GM19035 (cell line): Measurements from ENCODE around the gene RADIL.

ENCODE experiments used
- ATAC-seq: cut with Tn5 transposase; IDR thresholded peaks from one replicate; pipeline ENCODE4 v1.9.1; 2021; ENCODE audit not compliant: unreplicated experiment

The RADIL gene

GRCh38 chr7:4783292-4783652 lies 100.2 kb downstream of the RADIL start:
- no peak for ATAC-seq

DNA sequence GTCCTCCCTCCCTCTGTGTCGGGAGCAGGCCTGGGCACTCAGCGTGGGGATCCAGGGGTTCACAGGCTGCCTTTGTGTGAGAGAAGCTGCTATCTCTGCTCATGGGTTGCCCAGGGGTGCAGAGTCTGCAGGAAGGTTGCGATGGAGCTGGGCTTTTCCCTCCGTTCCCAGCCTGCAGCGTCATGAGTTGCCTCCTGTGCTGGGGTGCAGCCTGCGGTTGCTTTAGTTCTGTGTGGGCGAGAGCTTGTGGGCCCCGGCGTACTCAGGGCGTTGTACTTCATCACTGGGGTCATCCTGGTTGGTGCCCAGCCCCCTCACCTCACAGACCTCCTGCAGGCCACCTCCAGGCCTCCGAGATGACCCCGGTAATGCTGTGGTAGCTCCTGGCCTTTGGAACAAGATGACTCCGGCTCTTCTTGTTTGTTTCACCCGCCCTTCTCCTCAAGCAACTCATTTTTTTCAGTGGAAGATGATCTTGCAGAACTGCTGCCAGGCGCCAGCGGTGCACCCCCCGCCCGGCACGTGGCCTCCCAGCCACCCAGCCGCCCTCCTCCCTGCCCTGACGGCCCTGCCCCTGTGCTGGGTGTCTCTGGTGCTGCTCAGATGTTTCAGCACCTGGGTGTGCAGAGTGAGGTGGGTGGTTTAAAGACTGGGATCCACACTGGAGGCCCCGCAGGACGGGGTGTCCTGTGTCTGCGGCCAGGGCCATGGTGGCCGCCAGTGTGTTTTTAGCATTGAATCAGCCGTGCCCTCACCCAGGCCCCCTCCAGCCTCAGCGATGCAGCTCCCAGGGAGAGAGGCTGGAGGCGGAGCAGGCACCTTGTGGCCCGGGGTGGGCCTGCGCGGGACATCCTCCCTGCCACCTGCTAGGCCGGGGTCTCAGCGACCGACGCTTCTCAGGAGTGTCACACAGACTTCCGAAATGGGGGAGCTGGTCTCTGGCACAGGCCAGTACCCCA lies 100.9 kb downstream of the RADIL start:
- no peak for ATAC-seq

- no peak for ATAC-seq
Observed at GRCh38 chr7:4781366-4782069, 102.0 kb downstream of the RADIL start.

GRCh38 chr7:4779118-4779517 lies 104.4 kb downstream of the RADIL start:
- ATAC-seq, result no peak

DNA sequence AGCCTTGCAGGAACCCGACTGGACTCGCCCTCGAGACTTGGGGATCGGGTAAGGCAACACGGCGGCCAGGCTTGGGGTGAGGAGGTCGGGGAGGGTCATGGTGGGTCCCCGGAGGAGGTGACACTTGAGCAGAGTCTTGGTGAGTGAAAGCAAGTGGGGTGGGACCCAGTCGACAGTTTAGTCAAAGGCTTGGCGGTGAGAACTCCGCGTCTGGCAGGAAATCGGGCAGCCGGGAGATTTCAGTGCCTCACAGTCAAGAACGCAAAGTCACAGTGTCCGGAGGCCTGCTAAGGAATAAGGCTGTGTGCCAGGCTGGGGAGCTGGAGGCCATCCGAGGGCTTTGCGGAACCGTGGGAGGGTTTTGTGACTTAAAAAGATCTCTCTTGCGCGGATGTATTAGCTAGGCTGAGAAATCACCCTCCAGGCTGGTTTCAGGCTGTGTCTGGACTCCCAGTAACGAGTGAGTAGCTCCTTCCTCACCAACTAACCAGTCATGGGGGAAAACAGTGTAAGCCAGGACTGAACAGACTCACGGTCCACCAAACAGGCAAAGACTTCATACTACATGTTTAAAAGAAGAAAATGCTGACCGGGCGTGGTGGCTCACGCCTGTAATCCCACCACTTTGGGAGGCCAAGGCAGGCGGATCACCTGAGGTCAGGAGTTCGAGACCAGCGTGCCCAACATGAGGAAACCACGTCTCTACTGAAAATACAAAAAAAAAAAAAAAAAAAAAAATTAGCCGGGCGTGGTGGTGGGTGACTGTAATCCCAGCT lies 107.5 kb downstream of the RADIL start:
- no peak for ATAC-seq

DNA sequence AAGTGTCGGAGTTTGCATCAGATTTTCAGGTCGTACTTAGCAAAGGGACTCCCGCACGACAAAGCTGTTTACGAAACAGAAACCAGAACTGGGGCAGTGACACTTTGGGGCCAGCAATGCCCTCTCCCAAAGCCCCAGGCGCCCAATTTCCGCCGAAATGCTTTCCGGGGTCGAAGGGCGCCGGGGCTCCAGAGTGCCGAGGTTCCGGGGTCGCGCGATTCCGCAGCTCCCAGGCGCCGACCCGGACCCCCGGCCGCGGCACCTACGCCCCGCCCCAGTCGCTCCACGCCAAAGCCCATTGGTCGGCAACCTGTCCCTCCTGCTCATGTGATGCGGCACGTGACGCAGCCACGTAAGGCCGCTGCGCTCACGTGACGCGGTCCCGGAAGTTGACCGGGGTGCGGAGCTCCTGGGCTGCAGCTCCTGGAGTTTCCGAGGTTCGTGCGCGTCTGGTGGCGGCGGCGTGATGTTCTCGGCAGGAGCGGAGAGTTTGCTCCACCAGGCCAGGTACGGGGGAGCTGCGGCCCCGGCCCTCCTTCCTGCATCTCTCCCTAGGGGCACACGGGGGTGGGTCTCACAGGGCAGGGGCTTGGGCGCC lies 108.2 kb downstream of the RADIL start, which contains the start of gene AP5Z1:
Gene AP5Z1 (plus strand): TSS at position 374 of the 598 bp plus-strand sequence. CDS start 93 bp downstream, at position 467.
- ATAC-seq, result peak; percentile 89

GRCh38 chr7:4774658-4775249 lies 108.8 kb downstream of the RADIL start:
- ATAC-seq, result peak; percentile 31

- ATAC-seq, result no peak
Observed at GRCh38 chr7:4774007-4774406, 109.5 kb downstream of the RADIL start.

- no peak for ATAC-seq
Observed at GRCh38 chr7:4772306-4772705, 111.2 kb downstream of the RADIL start.

DNA sequence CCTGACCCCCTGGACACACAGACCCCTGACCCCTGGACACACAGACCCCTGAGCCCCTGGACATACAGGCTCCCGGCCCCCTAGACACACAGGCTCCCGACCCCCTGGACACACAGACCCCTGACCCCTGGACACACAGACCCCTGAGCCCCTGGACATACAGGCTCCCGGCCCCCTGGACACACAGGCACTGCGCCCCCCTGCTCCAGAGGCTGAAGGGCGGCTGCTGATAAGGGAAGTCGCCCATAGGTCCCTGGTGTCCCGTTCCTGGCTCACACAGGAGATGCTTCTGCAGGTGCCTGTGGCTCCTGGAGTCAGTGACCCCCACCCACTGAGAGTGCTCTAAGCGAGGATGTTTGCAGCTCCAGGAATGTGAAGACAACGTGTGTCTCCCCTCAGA lies 111.8 kb downstream of the RADIL start:
- ATAC-seq, result no peak

GRCh38 chr7:4770886-4771285 lies 112.6 kb downstream of the RADIL start:
- no peak for ATAC-seq

- ATAC-seq, result no peak
Observed at GRCh38 chr7:4769761-4770160, 113.8 kb downstream of the RADIL start.

DNA sequence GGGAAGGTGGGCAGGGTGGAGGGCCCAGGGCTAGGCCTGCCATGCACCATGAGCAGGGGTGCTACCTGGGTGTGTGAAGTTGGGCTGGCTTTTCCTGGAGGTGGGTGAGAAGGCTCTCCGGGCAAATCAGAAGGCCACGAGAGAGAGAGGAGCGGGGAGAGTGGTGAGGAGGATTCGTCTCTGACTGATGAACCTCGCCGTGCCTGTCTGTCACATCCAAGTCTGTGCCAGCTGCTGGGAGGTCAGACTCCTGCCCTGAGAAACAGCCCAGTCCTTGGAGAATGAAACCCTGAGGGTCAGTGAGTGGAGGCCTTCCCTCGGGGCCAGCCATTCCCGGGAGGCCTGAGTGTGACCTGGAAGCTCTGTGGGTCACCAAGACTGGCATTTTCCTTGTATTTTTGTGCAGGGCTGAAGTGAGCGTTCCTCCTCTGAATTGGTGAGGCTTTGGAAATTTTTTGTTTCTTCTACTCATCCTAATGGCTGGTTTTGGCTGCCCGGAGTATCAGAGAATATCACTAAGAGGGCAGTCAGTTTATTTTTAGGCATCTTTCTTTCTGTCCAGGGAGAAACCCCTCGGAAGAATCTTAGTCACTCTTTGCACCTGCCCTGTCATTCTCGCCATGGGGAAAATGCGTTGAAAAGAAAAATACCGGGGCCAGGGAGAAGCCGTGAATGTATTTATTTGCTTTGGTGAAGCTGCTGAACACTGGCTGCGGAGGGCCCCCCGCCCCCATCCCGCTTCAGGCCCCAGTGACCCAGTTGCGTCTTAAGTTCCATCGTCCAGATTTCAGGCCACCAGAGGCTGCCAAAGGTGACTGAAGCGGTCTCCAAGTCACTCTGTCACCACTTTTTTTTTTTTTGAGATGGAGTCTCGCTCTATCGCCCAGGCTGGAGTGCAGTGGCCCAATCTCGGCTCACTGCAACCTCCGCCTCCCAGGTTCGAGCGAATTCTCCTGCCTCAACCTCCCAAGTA lies 114.6 kb downstream of the RADIL start:
- ATAC-seq, result no peak

- ATAC-seq, result no peak
Observed at GRCh38 chr7:4766666-4767519, 116.6 kb downstream of the RADIL start.

- ATAC-seq, result no peak
Observed at GRCh38 chr7:4765776-4766490, 117.6 kb downstream of the RADIL start.

GRCh38 chr7:4764402-4765007 lies 119.0 kb downstream of the RADIL start:
- no peak for ATAC-seq

DNA sequence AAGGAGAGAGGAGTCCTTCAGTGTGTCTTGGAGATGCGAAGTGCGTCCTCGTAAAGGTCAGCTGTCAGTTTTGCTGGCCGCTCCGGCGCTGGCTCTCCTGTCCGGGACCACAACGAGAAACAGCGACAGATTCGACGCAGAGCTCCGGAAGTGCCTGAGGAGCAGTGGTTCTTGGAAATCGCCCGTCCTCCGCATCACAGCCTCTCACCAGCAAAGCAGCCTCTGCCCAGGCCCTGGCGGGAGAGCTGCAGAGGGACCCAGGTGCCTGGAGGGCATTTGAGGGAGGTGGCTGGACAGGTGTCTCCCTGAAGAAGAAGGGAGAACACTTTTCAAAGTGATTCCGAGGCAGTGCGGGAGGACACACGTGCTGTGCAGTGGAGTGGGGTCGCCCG lies 119.7 kb downstream of the RADIL start:
- no peak for ATAC-seq
